Measurements from ENCODE around the gene ERC2. TPM values are rescaled to one million over a fixed set of nuclear protein-coding genes. Genes with fewer than 3 reads are reported as not detected.

The ERC2 gene
- total and polyA plus RNA-seq, 2 of the 13 experiments (the other 11 are each of a cell fraction or from before 2014, with no cell fraction given) = 0.16 to 0.22 TPM

DNA sequence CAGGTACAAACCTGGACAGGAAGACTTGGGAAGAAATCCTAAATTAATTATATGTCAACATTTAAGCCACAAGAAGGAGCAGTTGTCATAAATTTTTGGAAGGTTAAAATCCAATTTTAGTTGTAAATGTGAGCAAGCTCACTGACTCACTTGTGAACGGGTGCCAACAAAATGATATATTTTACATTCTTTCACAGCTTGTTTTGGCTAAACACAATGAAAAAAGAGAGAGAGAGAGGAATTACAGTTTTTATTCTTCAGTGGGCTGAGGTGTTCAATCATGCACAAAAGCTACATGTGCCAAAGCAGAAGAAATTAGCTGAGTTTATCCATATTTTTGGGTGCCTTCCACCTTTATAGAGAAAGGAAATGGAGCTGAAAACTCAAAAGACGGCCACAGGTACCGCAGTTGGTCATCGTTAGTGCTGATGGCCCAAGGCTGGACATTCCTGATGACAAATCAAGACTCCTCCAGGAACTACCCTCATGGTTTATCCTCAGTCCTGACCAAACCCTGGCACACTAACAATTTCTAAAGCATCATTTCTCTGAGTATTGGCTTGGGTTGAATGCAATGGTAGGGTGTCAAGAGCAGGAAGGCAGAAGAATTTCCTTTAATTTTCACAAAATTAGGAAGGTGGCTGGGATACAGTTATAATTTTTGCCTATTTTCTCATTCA, 943.6 kb downstream of the ERC2 start:
- CTCF ChIA-PET (ENCODE audit: low intra/inter-chr PET ratio, low total read pairs) = no interaction called here

More for the DNA sequence above, 943.6 kb downstream of the ERC2 start:
- Histone ChIP-seq H3K4me1 (ENCODE audit: insufficient read depth, low read length) (peaks cover 14% of the 10 kb centered on the region), H4K20me1 (ENCODE audit: insufficient read depth, low read length) (no peaks in the 10 kb centered on the region), H2AFZ (ENCODE audit: low read length) (no peak overlapping the region), H3K9me3 (ENCODE audit: low read length) (no peaks in the 10 kb centered on the region), H3K9ac (ENCODE audit: insufficient read depth, low read depth, low read length) (no peak overlapping the region), H3K27me3 (ENCODE audit: control insufficient read depth in 1 of 2, insufficient read depth in 2 of 2, low read length in 2 of 2) (no peaks in the 10 kb centered on the region), H3K4me3 (replicated peaks in 1 of 3; ENCODE audit: insufficient read depth in 1 of 3, low read depth in 2 of 3, low read length in 3 of 3) (no peak overlapping the region), H3K4me2 (ENCODE audit: low read depth, low read length) (no peak overlapping the region), H3K79me2 (ENCODE audit: insufficient read depth, low read length) (no peaks in the 10 kb centered on the region), H3K36me3 (replicated peaks in 1 of 2; ENCODE audit: control insufficient read depth in 1 of 2, insufficient read depth in 2 of 2, low read length in 2 of 2) (no peaks in the 10 kb centered on the region), H3K27ac (ENCODE audit: extremely low read length, insufficient read depth, low read length) (no peak overlapping the region)
- POLR2A ChIA-PET = no interaction called here
- 76% methylated on average over 4 of the region's 4 CpGs for WGBS (ENCODE audit: low lambda C conversion rate)
- no TSS peak for BruUV-seq (replicated peaks)
- intact Hi-C loops (cut with micrococcal nuclease; ENCODE audit: unreplicated experiment) (no loop called here), in situ Hi-C loops (cut with HindIII; ENCODE audit: extremely low pct_ligation_motif_present, low pct_unique_long_range_greater_than_20kb) (no loop called here)
- ATAC-seq (no peak), DNase-seq (ENCODE audit: low spot score) (no peak), FAIRE-seq (no peak)
- TF ChIP-seq FOXM1 (CRISPR knock-in tag; IDR thresholded peaks at IDR 0.05) (no peak), ZNF138 (CRISPR knock-in tag; IDR thresholded peaks at IDR 0.05; ENCODE audit: low read depth) (no peak), ZFAT (CRISPR knock-in tag; conservative IDR thresholded peaks at IDR 0.05) (no peak), ZMAT3 (CRISPR knock-in tag; conservative IDR thresholded peaks at IDR 0.05) (no peak), ZNF549 (CRISPR knock-in tag; IDR thresholded peaks at IDR 0.05) (no peak), IRX3 (CRISPR knock-in tag; IDR thresholded peaks at IDR 0.05; ENCODE audit: borderline replicate concordance, low read depth) (no peak), TP53 (CRISPR knock-in tag; conservative IDR thresholded peaks at IDR 0.05) (no peak), DNMT3B (CRISPR knock-in tag; conservative IDR thresholded peaks at IDR 0.05) (no peak), AGO1 (IDR thresholded peaks at IDR 0.05; ENCODE audit: low read depth, low read length, poor library complexity, severe bottlenecking) (no peak), ARNT (IDR thresholded peaks at IDR 0.05) (no peak), ZBTB38 (CRISPR knock-in tag; IDR thresholded peaks at IDR 0.05) (no peak), SKI (IDR thresholded peaks at IDR 0.05; ENCODE audit: partially characterized antibody) (no peak)
- TF ChIP-seq, protein P1, sequence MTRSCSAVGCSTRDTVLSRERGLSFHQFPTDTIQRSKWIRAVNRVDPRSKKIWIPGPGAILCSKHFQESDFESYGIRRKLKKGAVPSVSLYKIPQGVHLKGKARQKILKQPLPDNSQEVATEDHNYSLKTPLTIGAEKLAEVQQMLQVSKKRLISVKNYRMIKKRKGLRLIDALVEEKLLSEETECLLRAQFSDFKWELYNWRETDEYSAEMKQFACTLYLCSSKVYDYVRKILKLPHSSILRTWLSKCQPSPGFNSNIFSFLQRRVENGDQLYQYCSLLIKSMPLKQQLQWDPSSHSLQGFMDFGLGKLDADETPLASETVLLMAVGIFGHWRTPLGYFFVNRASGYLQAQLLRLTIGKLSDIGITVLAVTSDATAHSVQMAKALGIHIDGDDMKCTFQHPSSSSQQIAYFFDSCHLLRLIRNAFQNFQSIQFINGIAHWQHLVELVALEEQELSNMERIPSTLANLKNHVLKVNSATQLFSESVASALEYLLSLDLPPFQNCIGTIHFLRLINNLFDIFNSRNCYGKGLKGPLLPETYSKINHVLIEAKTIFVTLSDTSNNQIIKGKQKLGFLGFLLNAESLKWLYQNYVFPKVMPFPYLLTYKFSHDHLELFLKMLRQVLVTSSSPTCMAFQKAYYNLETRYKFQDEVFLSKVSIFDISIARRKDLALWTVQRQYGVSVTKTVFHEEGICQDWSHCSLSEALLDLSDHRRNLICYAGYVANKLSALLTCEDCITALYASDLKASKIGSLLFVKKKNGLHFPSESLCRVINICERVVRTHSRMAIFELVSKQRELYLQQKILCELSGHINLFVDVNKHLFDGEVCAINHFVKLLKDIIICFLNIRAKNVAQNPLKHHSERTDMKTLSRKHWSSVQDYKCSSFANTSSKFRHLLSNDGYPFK (CRISPR knock-in tag; IDR thresholded peaks at IDR 0.05; ENCODE audit: borderline replicate concordance) = no peak
- TF ChIP-seq, protein P2, sequence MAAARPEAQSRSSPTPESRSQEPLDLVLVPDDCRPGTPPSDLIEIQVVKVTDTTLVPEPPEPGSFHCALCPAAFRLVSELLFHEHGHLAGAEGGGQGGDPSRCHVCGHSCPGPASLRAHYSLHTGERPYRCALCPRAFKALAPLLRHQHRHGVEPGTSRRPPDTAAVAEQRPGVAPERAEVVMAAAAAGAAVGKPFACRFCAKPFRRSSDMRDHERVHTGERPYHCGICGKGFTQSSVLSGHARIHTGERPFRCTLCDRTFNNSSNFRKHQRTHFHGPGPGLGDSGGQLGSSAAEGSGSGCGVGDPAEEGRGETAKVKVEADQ (CRISPR knock-in tag; IDR thresholded peaks at IDR 0.05; ENCODE audit: borderline replicate concordance) = no peak
- TF ChIP-seq, protein P3, sequence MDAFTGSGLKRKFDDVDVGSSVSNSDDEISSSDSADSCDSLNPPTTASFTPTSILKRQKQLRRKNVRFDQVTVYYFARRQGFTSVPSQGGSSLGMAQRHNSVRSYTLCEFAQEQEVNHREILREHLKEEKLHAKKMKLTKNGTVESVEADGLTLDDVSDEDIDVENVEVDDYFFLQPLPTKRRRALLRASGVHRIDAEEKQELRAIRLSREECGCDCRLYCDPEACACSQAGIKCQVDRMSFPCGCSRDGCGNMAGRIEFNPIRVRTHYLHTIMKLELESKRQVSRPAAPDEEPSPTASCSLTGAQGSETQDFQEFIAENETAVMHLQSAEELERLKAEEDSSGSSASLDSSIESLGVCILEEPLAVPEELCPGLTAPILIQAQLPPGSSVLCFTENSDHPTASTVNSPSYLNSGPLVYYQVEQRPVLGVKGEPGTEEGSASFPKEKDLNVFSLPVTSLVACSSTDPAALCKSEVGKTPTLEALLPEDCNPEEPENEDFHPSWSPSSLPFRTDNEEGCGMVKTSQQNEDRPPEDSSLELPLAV (CRISPR knock-in tag; conservative IDR thresholded peaks at IDR 0.05; ENCODE audit: low read depth) = no peak
- TF ChIP-seq, protein P4, sequence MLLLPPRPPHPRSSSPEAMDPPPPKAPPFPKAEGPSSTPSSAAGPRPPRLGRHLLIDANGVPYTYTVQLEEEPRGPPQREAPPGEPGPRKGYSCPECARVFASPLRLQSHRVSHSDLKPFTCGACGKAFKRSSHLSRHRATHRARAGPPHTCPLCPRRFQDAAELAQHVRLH (CRISPR knock-in tag; IDR thresholded peaks at IDR 0.05; ENCODE audit: borderline replicate concordance, low read depth) = no peak
